ENCODE results near the gene C10orf90. TPM values are rescaled to one million over a fixed set of nuclear protein-coding genes. Genes with fewer than 3 reads are reported as not detected.

The C10orf90 gene
- total and polyA plus RNA-seq, 7 donors, result 0.01 to 0.39 (median 0.07) TPM; not detected in 4

GRCh38 chr10:126468876-126469643 lies 201.4 kb downstream of the C10orf90 start:
- WGBS, 3 donors, result 84 to 88% (median 87%) methylated on average over 5 of the region's 5 CpGs
- Histone ChIP-seq H3K27ac (no peak overlapping the region), H3K9me3 (no peaks in the 10 kb centered on the region), H3K27me3 (ENCODE audit: insufficient read depth in 3 of 3, low read length in 2 of 3) (no peaks in the 10 kb centered on the region), H3K36me3 (ENCODE audit: insufficient read depth in 1 of 2, low read depth in 1 of 2) (no peaks in the 10 kb centered on the region), H3K4me1 (no peaks in the 10 kb centered on the region), H3K4me3 (no peak overlapping the region)
- no peak for TF ChIP-seq CTCF (IDR thresholded peaks at IDR 0.05)
- DNase-seq (no peak), ATAC-seq (no peak)
- intact Hi-C loops (cut with DNase I), result no loop called here

GRCh38 chr10:126468467-126468866 lies 202.0 kb downstream of the C10orf90 start:
- no peak for TF ChIP-seq CTCF (IDR thresholded peaks at IDR 0.05)
- Histone ChIP-seq H3K4me1 (no peaks in the 10 kb centered on the region), H3K4me3 (no peak overlapping the region), H3K27me3 (ENCODE audit: insufficient read depth in 3 of 3, low read length in 2 of 3) (no peaks in the 10 kb centered on the region), H3K36me3 (ENCODE audit: insufficient read depth in 1 of 2, low read depth in 1 of 2) (no peaks in the 10 kb centered on the region), H3K27ac (no peak overlapping the region), H3K9me3 (no peaks in the 10 kb centered on the region)
- ATAC-seq (no peak), DNase-seq (no peak)
- intact Hi-C loops (cut with DNase I), result no loop called here
- WGBS, 3 donors, result 55 to 58% (median 57%) methylated on average over 4 of the region's 4 CpGs

GRCh38 chr10:126465771-126466170 lies 204.7 kb downstream of the C10orf90 start:
- no peak overlapping the region for H3K27ac ChIP-seq
- no peaks in the 10 kb centered on the region for H3K27me3 ChIP-seq (ENCODE audit: insufficient read depth in 3 of 3, low read length in 2 of 3)
- no peaks in the 10 kb centered on the region for H3K9me3 ChIP-seq
- WGBS, 3 donors, result 26 to 52% (median 42%) methylated on average over 1 of the region's 1 CpG
- DNase-seq (no peak), ATAC-seq (no peak)
- no peak overlapping the region for H3K4me3 ChIP-seq
- no peaks in the 10 kb centered on the region for H3K36me3 ChIP-seq (ENCODE audit: insufficient read depth in 1 of 2, low read depth in 1 of 2)
- H3K4me1 ChIP-seq, result no peaks in the 10 kb centered on the region
- no peak for TF ChIP-seq CTCF (IDR thresholded peaks at IDR 0.05)
- intact Hi-C loops (cut with DNase I), result no loop called here

- no peaks in the 10 kb centered on the region for H3K4me1 ChIP-seq
- H3K4me3 ChIP-seq, result no peak overlapping the region
- H3K27me3 ChIP-seq (ENCODE audit: insufficient read depth in 3 of 3, low read length in 2 of 3), result no peaks in the 10 kb centered on the region
- DNase-seq (no peak), ATAC-seq (no peak)
- no peaks in the 10 kb centered on the region for H3K9me3 ChIP-seq
- no peaks in the 10 kb centered on the region for H3K36me3 ChIP-seq (ENCODE audit: insufficient read depth in 1 of 2, low read depth in 1 of 2)
- WGBS, 3 donors, result 69 to 71% (median 71%) methylated on average over 11 of the region's 11 CpGs
- H3K27ac ChIP-seq, result no peak overlapping the region
- no peak for TF ChIP-seq CTCF (IDR thresholded peaks at IDR 0.05)
- intact Hi-C loops (cut with DNase I), result no loop called here
Observed at GRCh38 chr10:126463286-126463685, 207.2 kb downstream of the C10orf90 start.

Measured in psoas muscle (tissue), 8 donors.